Spleen (tissue), 7 donors: Measurements from ENCODE around the gene ZNF611.

Experiments used
- CTCF ChIP-seq, 11 experiments: fragments of 200-600 bp in 7 of 11; fragments of 450-650 bp in 4 of 11; sonication (generic) in 4 of 11; IDR thresholded peaks in 8 of 11; conservative IDR thresholded peaks in 3 of 11; 1 replicate in 7 of 11; 2 replicates in 4 of 11; pipeline versions ENCODE4 v1.4.0 to v1.8.0; 2016 to 2021; ENCODE audit warnings: antibody characterized with exemption in 11 of 11, inconsistent platforms in 4 of 11, mild to moderate bottlenecking in 1 of 11
- POLR2A ChIP-seq, 3 donors: fragments of 450-650 bp; IDR thresholded peaks; one replicate each; pipeline ENCODE4 v1.5.1; 2017; ENCODE audit warnings: antibody characterized with exemption in 3 of 3, mild to moderate bottlenecking in 1 of 3
- POLR2AphosphoS5 ChIP-seq, 3 donors: sonication (generic); formaldehyde crosslinking; IDR thresholded peaks; one replicate each; pipeline ENCODE4 v1.5.1; 2017; ENCODE audit warnings: antibody characterized with exemption in 3 of 3
- donor health status: DM: no; HTN: no; CAD: no; lungs with moderate emphysema.
- donor health status: DM: no; HTN: no; CAD: no.
- donor health status: DM: no; HTN: no; CAD: no.

DNA sequence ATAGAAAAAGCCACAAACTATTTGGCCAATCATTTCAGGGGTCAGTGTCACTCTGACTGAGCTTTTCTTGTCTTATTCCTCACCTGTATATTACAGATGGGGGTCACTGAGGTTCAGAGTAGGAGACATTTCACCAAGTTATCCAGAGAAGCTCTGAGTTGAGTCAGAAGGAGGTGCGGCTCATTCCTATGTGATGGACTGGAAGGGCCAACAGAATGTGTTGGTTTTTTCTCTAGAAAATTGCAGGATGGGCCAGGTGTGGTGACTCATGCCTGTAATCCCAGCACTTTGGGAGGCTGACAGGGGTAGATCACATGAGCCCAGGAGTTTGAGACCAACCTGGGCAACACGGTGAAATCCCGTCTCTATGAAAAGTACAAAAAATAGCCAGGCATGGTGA, 72.2 kb downstream of the ZNF611 start:
- no peak for TF ChIP-seq CTCF (IDR thresholded peaks at IDR 0.05 in 8 of 11, conservative IDR thresholded peaks at IDR 0.05 in 3 of 11)
- no peak for TF ChIP-seq POLR2A (IDR thresholded peaks at IDR 0.05)
- no peak for TF ChIP-seq POLR2AphosphoS5 (IDR thresholded peaks at IDR 0.05)
